PFSK-1 (cell line): ENCODE results near the gene CBY1.

ENCODE experiments used
- FOXP2 ChIP-seq: optimal IDR thresholded peaks from 2 replicates; pipeline ENCODE3; 2011; ENCODE audit warnings: borderline replicate concordance, control low read depth, inconsistent platforms; ENCODE audit not compliant: insufficient read depth; ENCODE audit errors: extremely low read length, extremely low read depth
- POLR2AphosphoS5 ChIP-seq: IDR thresholded peaks from 2 replicates; pipeline ENCODE4 v1.6.1; 2012; ENCODE audit warnings: low read depth, mild to moderate bottlenecking, control low read depth, low read length, moderate library complexity
- REST ChIP-seq, 2 experiments: IDR thresholded peaks; 2 replicates each; pipeline versions ENCODE4 v1.6.1 to v1.8.0; 2011 to 2012; ENCODE audit warnings: low read depth in 2 of 2, low read length in 2 of 2, control low read depth in 1 of 2, inconsistent platforms in 1 of 2, mild to moderate bottlenecking in 1 of 2, moderate library complexity in 1 of 2; ENCODE audit not compliant: insufficient read depth in 1 of 2
- SIN3A ChIP-seq: IDR thresholded peaks from 2 replicates; pipeline ENCODE4 v1.6.1; 2012; ENCODE audit warnings: mild to moderate bottlenecking, low read length, moderate library complexity, borderline replicate concordance; ENCODE audit not compliant: insufficient read depth
- TAF1 ChIP-seq: IDR thresholded peaks from 2 replicates; pipeline ENCODE4 v1.6.1; 2012; ENCODE audit warnings: low read length, control low read depth, borderline replicate concordance; ENCODE audit not compliant: insufficient read depth

CBY1 gene

GRCh38 chr22:38713921-38714320 is 57.5 kb downstream of the CBY1 start:
- TF ChIP-seq POLR2AphosphoS5: no peak
- TF ChIP-seq FOXP2: no peak
- no peak for TF ChIP-seq SIN3A
- no peak for TF ChIP-seq TAF1
- no peak for TF ChIP-seq REST (IDR thresholded peaks at IDR 0.05; ENCODE audit: insufficient read depth in 1 of 2, low read depth in 2 of 2, low read length in 2 of 2)

GRCh38 chr22:38715176-38715764 is 58.8 kb downstream of the CBY1 start:
- no peak for TF ChIP-seq POLR2AphosphoS5
- TF ChIP-seq REST (IDR thresholded peaks at IDR 0.05; ENCODE audit: insufficient read depth in 1 of 2, low read depth in 2 of 2, low read length in 2 of 2): no peak
- TF ChIP-seq TAF1: no peak
- TF ChIP-seq FOXP2: no peak
- TF ChIP-seq SIN3A: no peak

- TF ChIP-seq POLR2AphosphoS5 (no peak), REST (IDR thresholded peaks at IDR 0.05; ENCODE audit: insufficient read depth in 1 of 2, low read depth in 2 of 2, low read length in 2 of 2) (no peak), TAF1 (no peak), SIN3A (no peak), FOXP2 (no peak)
Measured at GRCh38 chr22:38715852-38716251, 59.4 kb downstream of the CBY1 start.

GRCh38 chr22:38716271-38716670 is 59.8 kb downstream of the CBY1 start:
- TF ChIP-seq SIN3A (no peak), REST (IDR thresholded peaks at IDR 0.05; ENCODE audit: insufficient read depth in 1 of 2, low read depth in 2 of 2, low read length in 2 of 2) (no peak), TAF1 (no peak), FOXP2 (no peak), POLR2AphosphoS5 (no peak)

GRCh38 chr22:38716826-38717225 is 60.4 kb downstream of the CBY1 start:
- TF ChIP-seq POLR2AphosphoS5 (no peak), SIN3A (no peak), TAF1 (no peak), FOXP2 (no peak), REST (IDR thresholded peaks at IDR 0.05; ENCODE audit: insufficient read depth in 1 of 2, low read depth in 2 of 2, low read length in 2 of 2) (no peak)
